HG03045 (cell line): ENCODE results near the gene ZCCHC18.
"Not testable (repeated sequence)": the region's sequence is repeated elsewhere in the genome, so short reads cannot be mapped to it uniquely, and the experiment has no call there.

ENCODE experiments used
- ATAC-seq: cut with Tn5 transposase; IDR thresholded peaks from one replicate; pipeline ENCODE4 v1.9.1; 2021; ENCODE audit warnings: mild to moderate bottlenecking, moderate library complexity; ENCODE audit not compliant: unreplicated experiment

Gene ZCCHC18

DNA sequence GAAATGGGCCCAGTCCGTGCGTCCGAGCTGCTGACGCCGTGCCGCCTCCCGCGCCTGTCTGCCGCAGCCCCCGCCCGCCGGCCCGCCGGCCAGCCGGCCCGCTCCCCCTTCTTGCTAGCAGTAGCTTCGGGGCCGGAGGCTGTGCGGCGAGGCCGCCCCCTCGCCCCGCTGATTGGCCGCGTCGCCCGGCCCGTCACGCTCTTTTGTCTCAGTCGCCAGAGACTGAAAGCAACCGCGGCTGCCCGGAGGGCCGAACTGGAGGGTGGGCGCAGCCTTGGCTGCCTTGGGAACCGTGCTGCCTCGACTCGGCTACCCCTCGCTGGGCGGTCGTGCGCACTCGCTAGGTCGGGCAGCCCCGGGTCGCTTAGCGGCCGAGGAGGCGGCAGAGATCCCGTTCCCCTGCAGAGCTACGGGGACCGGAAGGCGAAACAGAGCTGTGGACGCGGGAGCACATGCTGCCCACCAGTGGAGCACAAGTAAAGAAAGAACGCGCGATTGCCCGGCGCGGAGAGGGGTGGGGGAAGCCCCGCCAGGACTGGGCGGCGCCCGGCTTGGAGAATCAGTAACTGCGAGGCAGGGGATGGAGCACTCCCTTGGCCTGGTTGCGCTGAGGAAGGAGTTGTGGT is at the start of gene ZCCHC18:
TSS of gene ZCCHC18 (plus strand) at position 198 of the 626 bp plus-strand sequence. CDS start 1,589 bp downstream, outside the sequence.
- ATAC-seq: peak; percentile 74

DNA sequence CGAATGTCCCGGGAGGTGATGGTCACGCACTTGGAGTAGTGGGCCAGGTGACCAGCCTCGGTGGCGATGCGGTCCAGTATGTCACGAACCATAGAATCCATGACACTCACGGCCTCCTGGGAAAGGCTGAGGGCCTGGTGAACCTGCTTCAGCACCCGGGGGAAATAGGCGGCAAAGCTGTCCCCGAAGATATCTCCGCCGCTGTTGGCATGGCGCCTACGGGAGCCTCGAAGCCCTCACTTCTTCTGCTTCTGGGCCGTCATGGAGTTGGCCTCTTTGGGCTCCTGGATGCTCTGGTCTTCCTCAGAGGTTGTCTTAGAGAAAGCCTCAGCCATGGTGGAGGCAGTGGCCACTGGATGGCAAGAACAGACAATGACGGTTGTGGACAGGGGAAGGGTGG is 49.7 kb upstream of the ZCCHC18 start:
- ATAC-seq: not testable (repeated sequence)

DNA sequence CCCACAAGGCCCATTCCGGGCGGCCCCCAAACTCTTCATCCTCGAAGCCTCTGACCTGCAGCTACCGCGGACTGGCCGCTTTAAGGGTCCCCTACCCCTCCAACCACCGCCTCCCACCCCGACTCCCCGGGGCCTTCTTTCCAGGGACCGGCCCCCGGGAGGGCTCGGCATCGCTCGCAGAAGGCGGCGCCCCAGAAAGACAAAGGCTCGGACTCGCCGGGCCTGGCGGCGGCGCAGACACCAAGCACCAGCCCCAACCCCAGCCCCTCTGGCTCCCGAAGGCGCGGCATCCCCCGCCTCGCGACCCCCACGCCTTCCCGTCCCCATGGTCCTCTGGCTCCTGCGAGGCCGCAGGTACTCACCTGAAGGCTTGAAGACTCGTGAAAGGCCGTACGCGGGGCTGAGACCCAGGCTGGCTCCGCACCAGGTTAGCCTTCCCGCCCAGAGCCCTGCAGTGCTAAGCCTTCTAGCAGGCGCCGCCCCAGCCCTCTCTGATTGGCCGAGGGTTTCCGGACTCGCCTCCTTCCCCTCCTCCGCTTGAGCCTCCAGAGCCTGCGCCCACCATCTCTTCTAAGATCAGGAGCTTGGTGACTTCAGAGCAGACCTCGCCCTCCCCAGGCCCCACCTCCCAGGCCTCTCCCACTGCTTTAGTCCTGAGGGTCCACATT is 36.4 kb upstream of the ZCCHC18 start, which contains the start of gene TMSB15C:
TSS of gene TMSB15C (minus strand) at position 459 of the 668 bp plus-strand sequence.
- peak; percentile 100 for ATAC-seq

DNA sequence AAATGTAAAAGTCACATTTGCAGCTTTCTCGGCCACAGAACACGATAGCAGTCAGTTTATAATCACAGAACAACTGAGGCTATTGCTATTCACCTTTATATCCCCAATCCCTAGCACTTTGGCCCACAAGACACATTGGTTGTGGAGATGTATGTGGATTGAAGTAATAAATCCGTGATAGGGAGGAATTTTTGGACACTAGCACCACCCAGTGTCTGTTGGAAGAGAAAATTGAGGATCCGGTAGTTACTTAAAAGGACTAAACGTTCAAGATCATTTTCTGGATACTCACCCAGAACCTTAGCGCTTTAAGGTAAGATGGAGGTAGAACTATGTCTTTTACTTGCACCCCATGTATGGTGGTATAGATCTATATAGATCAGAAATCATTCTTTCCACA is 34.5 kb upstream of the ZCCHC18 start:
- ATAC-seq: not testable (repeated sequence)

DNA sequence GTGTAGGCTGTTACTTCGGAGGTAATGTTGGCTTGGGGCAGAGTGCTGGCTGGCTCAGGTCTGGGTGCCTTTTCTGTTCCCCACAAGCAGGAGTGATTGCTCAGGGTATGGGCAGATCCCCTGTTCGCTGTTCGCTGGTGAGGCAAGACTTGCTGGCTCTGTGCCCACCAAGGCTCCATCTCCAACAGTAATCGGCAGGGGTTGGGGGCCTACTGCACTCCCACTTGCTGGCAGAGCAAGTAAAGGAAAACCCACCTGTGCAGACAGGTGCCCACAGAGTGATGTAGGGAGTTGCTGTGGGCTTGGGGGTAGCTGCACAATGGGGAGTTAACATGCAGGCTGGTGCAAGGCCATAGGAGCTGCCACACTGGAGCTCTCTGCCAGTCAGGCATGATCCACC is 28.3 kb upstream of the ZCCHC18 start:
- no peak for ATAC-seq

DNA sequence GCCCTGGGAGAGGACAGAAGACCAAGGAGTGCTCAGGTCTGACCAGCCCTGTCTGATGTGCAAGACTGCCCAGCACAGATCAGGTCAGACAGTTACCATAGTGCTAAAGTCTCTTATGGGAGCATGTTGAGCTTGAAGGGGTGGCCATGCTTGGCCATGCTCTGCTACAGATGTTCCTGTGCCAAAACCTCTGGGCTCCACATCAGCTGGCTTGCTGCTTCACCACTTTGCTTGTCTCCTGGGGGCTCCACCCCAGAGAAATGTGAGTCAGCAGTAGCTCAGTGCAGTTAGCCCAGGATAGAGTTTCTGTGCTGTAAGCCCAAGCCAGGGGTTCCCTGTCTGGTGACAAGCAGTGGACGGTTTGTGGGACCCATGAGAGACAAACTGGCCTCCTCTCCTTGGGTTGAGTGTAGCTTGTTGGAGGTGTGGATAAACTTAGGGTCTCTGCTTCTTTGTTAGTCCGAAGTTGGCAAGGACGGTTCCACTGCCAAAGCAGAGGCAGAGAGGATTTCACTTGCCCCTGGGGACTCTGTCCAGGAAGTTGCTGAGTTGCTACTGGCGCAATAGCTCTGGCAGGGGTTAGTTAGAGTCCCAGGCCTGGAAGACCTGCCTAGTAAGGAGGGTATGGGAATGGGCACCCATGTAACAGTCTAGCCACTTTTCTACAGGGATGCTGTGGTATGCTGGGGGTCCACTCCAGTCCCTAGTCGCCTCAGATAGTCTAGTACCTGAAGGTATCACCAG is 27.6 kb upstream of the ZCCHC18 start:
- no peak for ATAC-seq

DNA sequence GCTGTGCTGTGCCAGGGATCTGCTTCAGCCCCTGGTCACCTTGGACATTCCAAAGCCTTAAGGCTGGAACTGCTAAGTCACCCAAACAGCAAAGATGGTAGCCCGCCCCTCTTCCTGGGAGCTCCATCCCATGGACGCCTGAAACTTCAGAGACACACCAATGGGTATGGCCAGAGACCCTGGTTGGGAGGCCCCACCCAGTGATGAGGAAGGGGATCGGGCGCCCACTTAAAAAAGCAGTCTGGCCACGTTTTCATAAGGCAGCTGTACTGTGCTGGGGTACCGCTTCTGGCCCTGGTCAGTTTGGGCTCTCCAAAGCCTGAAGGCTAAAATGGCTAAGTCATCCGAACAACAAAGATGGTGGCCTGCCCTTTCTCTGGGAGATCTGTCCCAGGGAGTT is 26.8 kb upstream of the ZCCHC18 start:
- ATAC-seq: no peak

DNA sequence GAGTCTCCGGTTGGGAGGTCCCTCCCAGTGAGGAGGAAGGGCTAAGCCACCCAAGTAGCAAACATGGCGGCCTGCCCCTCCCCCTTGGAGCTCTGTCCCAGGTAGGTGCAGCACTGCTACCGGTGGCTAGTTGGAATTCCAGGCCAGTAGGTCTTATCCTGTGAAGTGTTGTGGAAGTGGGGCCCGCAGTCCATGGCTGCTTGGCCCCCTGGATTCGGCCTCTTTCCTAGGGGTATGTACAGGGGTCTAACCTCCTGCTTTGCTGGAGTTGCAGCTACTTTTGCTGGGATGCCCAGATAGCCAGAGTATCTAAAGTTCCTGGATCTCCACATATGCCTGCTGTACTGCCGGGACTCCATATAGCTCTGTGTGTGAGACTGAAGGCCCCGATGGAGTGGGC is 26.4 kb upstream of the ZCCHC18 start:
- no peak for ATAC-seq

DNA sequence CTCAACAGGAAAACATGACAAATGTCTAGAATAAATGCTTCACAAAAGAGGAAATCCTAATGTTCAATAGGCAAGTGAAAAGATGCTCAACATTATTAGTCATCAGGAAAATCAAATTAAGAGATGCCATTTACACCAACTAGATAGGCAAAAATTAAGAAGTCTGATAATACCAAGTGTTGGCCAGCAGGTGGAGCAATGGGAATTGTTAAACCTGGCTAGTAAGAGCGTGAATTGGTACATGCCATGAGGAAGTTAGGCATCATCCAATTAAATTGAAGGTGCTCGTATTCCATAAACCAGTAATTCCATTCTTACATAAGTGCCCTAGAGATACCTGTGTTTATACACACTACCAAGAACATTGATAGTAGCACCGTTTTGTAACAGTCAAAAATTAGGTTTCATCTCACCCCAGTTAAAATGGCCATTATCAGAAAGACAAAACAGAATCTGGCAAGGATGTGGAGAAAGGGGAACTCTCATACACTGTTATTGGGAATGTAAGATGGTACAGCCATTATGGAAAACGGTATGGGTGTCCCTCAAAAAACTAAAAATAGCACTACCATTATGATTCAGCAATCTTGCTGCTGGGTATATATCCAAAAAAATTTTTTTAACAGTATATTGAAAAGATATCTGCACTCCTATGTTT is 14.0 kb upstream of the ZCCHC18 start:
- peak; percentile 56 for ATAC-seq

DNA sequence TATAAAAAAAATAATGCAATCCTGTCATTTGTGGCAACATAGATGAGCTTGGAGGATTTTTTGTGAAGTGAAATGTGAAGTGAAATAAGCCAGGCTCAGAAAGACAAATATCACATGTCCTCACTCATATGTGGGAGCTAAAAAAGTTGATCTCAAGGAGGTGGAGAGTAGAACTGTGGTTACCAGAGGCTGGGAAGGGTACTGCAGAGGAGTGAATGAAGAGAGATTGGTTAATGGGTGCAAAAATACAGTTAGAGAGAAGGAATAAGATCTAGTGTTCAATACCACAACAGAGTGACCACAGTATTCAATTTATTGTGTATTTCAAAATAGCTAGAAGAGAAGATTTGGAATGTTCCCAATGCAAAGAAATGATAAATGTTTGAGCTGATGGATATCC is 13.4 kb upstream of the ZCCHC18 start:
- ATAC-seq: no peak

DNA sequence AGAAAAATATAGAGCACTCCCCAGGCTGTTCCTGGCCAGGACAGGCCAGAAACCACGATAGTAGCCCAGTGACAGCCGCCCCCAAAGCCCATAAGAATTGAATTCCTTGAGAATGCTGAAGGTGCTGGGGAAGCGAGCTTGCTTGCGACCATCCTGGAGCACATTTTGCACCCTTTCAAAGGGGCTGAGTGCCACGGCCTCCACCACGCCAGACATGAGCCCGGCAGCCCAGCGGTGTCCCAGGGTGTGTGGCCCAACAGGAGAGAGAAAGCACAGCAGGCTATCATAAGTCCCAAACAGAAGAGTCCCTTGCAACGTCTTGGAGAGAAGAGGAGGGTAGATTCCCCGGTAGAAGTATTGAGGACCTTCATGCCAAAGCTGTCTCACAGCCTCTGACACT is 7.6 kb upstream of the ZCCHC18 start:
- no peak for ATAC-seq

DNA sequence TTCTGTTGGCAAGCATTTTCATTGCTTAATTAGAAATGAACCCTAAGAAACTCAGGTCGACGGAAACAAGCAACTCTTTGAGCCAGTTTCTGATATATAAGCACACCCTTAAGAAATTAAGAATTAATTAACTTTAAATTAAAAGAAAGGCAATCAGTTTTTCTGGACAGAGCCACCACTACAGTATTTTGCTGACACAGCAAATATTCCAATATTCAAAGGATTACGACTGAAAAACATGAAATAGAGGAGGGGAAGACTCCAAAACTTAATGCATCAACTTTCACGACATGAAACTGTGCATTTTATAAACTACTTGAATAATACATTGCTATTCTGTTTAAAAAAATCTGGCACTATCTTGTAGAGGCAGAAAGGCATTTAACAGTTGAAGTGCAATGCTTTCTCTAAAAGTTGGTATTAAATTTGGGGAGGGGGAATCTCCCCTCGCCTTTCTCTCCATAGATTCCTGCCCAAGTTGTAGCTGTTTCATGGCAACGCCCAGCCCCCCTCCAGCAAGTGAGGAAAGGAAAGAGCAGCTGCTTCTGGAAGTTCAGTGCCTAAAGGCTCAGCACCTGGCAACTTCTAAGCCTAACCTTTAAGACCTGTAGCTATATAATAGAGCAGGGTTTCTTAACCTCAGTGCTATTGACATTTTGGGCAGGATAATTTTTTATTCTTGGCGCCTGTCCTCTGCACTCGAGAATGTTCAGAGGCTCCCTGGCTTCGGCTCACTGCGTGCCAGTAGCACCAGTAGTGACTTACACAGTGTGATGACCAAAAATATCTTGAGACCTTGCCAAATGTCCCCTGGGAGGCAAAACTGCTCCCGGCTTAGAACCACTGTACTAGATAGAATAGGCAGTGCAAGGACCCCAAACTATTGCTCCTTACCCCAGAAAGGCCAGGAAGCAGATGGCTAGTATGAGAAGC is 6.7 kb upstream of the ZCCHC18 start:
- ATAC-seq: no peak

DNA sequence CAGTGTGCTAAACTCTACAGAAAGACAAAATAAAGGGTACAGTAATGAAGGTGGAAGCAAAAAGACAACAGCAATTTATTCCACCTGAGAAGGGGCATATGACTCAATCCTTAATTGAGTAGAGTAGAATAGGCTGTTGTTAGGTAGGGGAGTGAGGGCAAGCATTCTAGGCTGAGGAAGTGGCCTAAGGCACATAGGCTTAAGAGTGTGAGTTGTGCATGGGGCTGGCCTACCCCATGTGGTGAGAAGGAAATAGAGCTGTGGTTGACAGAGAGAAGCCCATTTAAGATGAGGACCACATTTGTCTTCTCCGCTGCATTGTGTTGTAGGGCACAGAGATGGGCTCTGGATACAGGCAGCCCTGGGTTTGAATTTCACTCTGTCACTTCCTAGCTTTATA is 3.4 kb upstream of the ZCCHC18 start:
- ATAC-seq: no peak

DNA sequence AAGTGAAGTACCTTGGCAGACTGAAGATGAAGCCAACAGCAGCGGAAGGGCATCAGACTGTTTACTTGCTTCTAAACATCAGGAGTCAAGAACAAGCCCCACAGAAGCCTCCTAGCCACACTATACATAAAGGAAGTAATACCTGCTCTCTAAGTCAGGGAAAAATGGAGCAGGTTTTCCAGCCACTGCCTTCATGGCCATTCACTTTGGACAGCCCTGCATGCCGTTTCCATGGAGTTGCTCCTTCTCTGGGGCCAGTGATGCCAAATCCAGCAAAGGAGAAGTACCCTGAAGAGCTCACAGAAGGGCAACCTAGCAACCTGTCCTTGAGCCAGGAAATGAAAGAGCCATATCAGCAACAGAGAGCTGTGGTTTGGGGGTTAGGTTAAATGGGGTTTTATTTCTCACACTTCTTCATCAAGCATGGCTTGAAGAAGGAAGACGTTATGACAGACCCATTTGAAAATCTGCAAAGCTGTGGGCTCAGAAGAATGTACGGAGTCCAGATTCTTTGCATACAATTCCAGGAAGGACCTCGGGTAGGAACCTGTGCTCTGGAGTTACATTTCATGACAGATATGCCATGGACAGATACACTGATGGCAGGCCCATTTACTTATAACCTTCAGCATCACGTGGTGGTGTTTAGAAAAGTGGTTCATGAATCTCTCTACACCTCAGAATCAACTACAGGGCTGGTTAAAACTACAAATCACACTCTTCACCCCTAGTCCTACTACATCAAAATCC is 1.7 kb upstream of the ZCCHC18 start:
- peak; percentile 43 for ATAC-seq

DNA sequence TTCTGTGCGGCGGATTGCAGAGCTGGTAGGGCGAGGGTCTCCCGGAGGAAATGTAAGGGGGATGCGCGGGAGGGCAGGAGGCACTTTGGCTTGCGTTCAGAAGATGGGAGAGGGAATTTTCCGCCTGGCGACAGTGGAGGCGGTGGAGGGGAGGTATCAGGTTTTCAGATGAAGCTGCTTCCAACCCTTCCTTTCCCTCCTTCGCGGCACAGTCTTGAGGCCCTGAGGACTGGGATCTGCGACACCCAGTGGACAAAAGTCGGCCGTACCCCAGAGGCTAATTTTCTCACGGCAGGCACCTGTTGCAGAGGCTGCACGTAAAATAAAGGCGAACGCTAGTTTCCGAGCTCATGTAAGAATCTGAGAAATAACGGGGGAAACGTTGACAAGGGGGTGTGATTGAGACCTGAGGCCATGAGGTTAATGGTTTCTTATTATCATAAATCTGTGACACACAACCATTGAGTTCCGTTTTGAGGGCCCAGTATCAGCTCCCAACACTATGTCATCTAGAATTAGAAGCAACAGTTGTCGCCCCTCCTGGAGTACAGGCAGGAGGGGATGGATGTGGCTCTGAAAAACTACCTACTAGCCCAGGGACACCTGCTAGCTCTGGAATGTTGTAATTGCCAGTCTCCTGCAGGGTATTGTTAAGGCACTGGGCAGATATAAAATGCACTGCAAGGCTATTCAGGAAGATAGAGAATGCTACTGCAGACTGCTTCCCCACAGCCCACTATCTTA is 1.1 kb downstream of the ZCCHC18 start:
- ATAC-seq: peak; percentile 41

DNA sequence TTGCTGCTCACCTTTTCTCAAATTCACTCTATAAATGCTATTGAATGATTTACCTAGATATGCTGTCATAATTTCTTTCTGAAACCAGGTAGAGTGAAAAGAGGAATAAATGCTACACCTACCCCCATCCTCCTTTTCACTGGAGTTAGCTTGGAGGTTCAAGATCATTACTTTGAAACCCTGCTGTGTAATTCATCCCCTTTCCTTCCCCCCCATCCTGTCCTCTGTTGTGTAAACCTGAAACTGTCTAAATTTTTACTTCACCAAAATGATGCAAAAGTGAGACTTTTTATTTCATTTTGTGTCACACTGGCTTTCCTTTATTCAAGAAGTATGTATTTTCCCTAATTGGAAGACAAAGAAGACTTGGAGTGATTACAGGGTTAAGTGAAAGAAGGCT is 5.4 kb downstream of the ZCCHC18 start:
- ATAC-seq: no peak

DNA sequence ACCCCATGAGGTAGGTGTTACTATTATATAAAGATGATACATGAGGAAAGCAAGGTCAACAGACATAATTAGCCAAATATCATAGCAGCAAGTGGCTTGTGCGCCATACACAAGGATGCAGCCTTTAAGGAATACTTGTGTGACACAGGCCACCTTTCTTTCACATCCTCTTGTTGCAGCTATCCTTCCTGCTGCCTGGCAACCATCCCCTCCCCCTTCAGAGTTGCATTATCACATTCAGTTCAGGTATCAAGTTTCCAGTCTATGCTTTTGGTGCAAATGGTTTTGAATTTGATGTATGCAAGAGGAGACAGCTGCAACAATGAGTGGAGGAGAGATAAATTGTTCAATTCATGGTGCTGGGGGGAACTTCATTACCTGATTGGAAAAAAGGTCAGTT is 6.4 kb downstream of the ZCCHC18 start:
- ATAC-seq: no peak

DNA sequence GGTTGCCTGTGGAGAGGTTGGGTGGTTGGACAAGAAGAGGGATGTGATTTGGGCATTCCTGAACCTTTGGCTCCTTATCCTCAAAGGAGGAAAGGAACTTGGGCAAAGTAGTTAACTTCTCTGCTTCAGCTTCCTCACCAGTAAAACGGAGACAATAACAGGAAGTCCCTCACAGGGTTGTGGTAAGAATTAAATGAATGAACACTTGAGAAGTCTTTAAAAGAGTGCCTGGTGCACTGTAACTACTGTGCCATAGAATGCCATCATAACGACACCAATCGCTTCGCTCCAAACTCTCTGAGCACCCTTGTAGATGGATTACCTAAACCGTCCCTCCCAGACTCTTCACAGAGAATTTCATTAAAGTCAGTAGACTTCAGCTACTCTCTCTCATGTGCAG is 10.5 kb downstream of the ZCCHC18 start:
- ATAC-seq: no peak

DNA sequence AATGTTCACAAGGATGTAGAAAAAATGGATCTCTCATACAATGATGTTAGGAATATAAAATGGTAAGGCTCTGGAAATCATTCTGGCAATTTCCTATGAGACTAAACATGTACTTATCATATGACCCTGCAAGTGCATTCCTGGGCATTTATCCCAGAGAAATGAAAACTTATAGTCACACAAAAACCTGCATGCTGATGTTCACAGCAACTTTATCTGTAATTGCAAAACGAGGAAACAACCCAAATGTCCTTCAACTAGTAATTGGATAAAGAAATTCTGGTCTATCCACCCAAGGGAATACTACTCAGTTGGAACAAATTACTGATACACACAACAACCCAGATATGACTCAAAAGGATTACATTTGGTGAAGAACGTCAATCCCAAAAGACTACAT is 14.5 kb downstream of the ZCCHC18 start:
- ATAC-seq: no peak
